NT2/D1 (cell line): ENCODE results near the gene TENT5A.

Experiments used
- YY1 ChIP-seq: IDR thresholded peaks from 2 replicates; pipeline ENCODE4 v1.6.1; 2011; ENCODE audit not compliant: insufficient read length, insufficient read depth
- ZNF274 ChIP-seq: IDR thresholded peaks from 2 replicates; pipeline ENCODE4 v1.6.1; 2011; ENCODE audit warnings: mild to moderate bottlenecking, low read depth, low read length

- no peak for TF ChIP-seq YY1
- no peak for TF ChIP-seq ZNF274
Observed at GRCh38 chr6:81762606-81763005, 10.1 kb upstream of the TENT5A start.
